SU-DHL-6 (cell line): ENCODE results near the gene CLIP2.

ENCODE experiments used
- H2AFZ ChIP-seq: fragments of 200-600 bp; sonication (generic); 2 replicates; pipeline ENCODE4 v1.6.1; 2014; ENCODE audit warnings: low read depth, mild to moderate bottlenecking, moderate library complexity, mixed read lengths, antibody characterized with exemption, low read length; ENCODE audit not compliant: severe bottlenecking
- H3F3A ChIP-seq: fragments of 200-600 bp; shearing (Covaris generic); 2 replicates; pipeline ENCODE4 v1.6.0; 2016; ENCODE audit warnings: antibody characterized with exemption, mild to moderate bottlenecking; ENCODE audit not compliant: insufficient read depth
- H3K27ac ChIP-seq: fragments of 200-600 bp; sonication (generic); 2 replicates; pipeline ENCODE4 v1.5.1; 2016; ENCODE audit warnings: low read depth, mild to moderate bottlenecking, low read length, moderate library complexity, mixed read lengths
- H3K27me3 ChIP-seq: fragments of 200-600 bp; sonication (generic), shearing (Covaris generic); 2 replicates; pipeline ENCODE4 v1.6.0; 2014; ENCODE audit warnings: mild to moderate bottlenecking, low read length
- H3K36me3 ChIP-seq: fragments of 200-600 bp; sonication (generic); 2 replicates; pipeline ENCODE4 v1.6.1; 2014; ENCODE audit warnings: mild to moderate bottlenecking, low read length, mixed read lengths
- H3K4me2 ChIP-seq: fragments of 300-600, 200-600 bp; shearing (Covaris generic), sonication (generic); 2 replicates; pipeline ENCODE4 v1.6.0; 2014; ENCODE audit warnings: low read length, low read depth, mild to moderate bottlenecking; ENCODE audit not compliant: poor library complexity, severe bottlenecking
- H3K4me3 ChIP-seq: fragments of 200-600 bp; sonication (generic); 2 replicates; pipeline ENCODE4 v1.5.1; 2014; ENCODE audit warnings: antibody characterized with exemption, low read length, mild to moderate bottlenecking, mixed read lengths; ENCODE audit not compliant: insufficient read depth, poor library complexity, severe bottlenecking
- H3K79me2 ChIP-seq: fragments of 200-600 bp; sonication (generic); 2 replicates; pipeline ENCODE4 v1.6.1; 2014; ENCODE audit warnings: mild to moderate bottlenecking, low read length, moderate library complexity; ENCODE audit not compliant: insufficient read depth
- H3K9ac ChIP-seq: fragments of 200-600 bp; sonication (generic); 2 replicates; pipeline ENCODE4 v1.7.0; 2014; ENCODE audit warnings: mild to moderate bottlenecking, low read length
- H3K9me2 ChIP-seq: fragments of 200-600 bp; sonication (generic); replicated peaks from 2 replicates; pipeline ENCODE4 v1.6.1; 2014; ENCODE audit warnings: low read length; ENCODE audit not compliant: insufficient read depth
- H3K9me3 ChIP-seq: fragments of 200-600 bp; sonication (generic); 2 replicates; pipeline ENCODE4 v1.6.1; 2014; ENCODE audit warnings: low read length, mixed read lengths; ENCODE audit not compliant: insufficient read depth
- H4K20me1 ChIP-seq: fragments of 200-600 bp; sonication (generic); 2 replicates; pipeline ENCODE4 v1.6.1; 2014; ENCODE audit warnings: low read depth, mild to moderate bottlenecking, antibody characterized with exemption, low read length, moderate library complexity, mixed read lengths
- EZH2phosphoT487 ChIP-seq: fragments of 200-600 bp; sonication (generic), shearing (Covaris generic); conservative IDR thresholded peaks from 2 replicates; pipeline ENCODE4 v1.6.1; 2018; ENCODE audit warnings: mild to moderate bottlenecking, antibody characterized with exemption, low read length, moderate library complexity, mixed read lengths
- TF ChIP-seq, protein P1 (sequence below): fragments of 200-600 bp; sonication (generic); IDR thresholded peaks from one replicate; pipeline ENCODE4 v1.5.1; 2017; ENCODE audit warnings: antibody characterized with exemption, mild to moderate bottlenecking, low read length, moderate library complexity; ENCODE audit not compliant: insufficient read depth, poor library complexity, severe bottlenecking

CLIP2 gene

DNA sequence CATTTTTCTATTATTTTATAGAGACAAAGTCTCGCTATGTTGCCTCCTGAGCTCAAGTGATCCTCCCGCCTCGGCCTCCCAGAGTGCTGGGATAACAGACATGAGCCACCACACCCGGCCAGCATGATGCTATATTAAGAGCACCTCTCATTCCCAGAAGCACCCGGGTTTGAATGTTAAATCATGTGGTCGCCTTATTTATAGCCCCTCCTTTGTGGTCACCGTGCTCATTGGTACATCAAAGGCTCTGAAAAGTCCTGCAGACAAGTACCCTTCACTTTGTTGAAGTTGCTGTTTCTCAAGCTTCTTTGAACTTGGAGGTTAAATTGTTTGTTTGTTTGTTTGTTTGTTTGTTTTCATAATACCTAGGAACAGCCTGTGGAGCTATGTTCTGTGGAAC lies 40.0 kb downstream of the CLIP2 start:
- Histone ChIP-seq H3K27me3 (no peaks in the 10 kb centered on the region), H3K36me3 (no peaks in the 10 kb centered on the region), H4K20me1 (no peaks in the 10 kb centered on the region), H3K27ac (no peak overlapping the region), H3K4me2 (no peak overlapping the region), H3K9me3 (no peaks in the 10 kb centered on the region), H3F3A (no peaks in the 10 kb centered on the region), H2AFZ (no peak overlapping the region), H3K9ac (no peak overlapping the region), H3K9me2 (no peaks in the 10 kb centered on the region), H3K4me3 (no peak overlapping the region), H3K79me2 (no peaks in the 10 kb centered on the region)
- TF ChIP-seq, protein P1, sequence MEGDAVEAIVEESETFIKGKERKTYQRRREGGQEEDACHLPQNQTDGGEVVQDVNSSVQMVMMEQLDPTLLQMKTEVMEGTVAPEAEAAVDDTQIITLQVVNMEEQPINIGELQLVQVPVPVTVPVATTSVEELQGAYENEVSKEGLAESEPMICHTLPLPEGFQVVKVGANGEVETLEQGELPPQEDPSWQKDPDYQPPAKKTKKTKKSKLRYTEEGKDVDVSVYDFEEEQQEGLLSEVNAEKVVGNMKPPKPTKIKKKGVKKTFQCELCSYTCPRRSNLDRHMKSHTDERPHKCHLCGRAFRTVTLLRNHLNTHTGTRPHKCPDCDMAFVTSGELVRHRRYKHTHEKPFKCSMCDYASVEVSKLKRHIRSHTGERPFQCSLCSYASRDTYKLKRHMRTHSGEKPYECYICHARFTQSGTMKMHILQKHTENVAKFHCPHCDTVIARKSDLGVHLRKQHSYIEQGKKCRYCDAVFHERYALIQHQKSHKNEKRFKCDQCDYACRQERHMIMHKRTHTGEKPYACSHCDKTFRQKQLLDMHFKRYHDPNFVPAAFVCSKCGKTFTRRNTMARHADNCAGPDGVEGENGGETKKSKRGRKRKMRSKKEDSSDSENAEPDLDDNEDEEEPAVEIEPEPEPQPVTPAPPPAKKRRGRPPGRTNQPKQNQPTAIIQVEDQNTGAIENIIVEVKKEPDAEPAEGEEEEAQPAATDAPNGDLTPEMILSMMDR = no peak
- TF ChIP-seq EZH2phosphoT487 = no peak

DNA sequence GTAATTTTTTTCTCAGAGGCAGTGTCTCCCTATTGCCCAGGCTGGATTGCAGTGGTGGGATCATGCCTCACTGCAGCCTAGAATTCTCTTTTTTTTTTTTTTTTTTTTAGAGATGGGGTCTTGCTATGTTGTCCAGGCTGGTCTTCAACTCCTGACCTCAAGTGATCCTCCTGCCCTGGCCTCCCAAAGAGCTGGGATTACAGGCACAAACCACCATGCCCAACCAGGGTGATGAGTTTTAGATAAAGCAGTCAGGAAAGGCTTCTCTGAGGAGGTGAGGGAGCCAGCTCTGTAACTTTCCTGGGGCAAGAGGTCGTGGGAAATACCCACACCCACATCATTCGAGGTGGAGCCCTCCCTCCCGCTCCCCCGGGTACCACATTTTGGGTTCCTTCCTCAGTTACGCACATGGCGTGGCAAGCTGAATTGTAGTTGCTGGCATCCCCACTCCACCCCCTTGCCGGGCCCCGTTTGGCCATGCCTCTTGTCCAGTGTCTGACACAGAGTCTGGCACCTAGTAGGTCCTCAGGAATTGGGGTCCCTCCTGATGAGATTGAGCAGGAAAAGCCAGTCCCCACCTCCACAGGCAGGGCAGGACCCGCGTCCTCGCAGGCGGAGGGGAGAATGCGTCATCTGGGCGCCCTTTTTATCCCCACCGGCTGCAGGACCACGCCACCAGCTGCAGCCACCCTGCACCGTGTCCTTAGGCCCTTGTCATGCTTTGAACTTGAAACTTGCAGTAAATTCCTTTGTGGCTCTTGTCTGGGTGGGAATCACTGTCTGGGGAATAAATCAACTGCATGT lies 43.4 kb downstream of the CLIP2 start:
- Histone ChIP-seq H4K20me1 (no peaks in the 10 kb centered on the region), H3K4me3 (no peak overlapping the region), H3K9ac (no peak overlapping the region), H3K27ac (no peak overlapping the region), H3K9me2 (no peaks in the 10 kb centered on the region), H3F3A (no peaks in the 10 kb centered on the region), H3K9me3 (no peaks in the 10 kb centered on the region), H3K4me2 (no peak overlapping the region), H3K27me3 (no peaks in the 10 kb centered on the region), H3K79me2 (no peaks in the 10 kb centered on the region), H2AFZ (no peak overlapping the region), H3K36me3 (no peaks in the 10 kb centered on the region)
- TF ChIP-seq, protein P1 = no peak
- no peak for TF ChIP-seq EZH2phosphoT487

DNA sequence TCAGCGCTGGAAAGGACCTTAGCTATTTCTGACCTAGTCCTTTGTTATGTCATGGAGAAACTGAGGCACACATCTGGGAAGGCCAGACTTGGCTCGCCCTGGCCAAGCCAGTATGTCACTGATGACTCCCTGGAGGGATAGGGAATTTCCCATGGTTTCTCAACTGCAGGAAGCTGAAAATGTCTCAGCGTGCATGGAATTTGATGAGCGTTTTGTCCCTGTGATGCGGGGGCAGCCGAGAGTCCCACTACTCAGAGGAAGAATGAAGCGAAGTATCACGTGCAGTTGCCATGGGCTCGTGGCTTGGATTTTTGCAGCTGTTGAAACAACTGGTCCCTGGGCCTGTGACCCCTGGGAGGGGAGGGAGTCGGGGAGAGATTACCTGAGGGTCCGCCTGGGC lies 44.8 kb downstream of the CLIP2 start:
- no peak overlapping the region for H3K4me3 ChIP-seq
- H3K27me3 ChIP-seq = no peaks in the 10 kb centered on the region
- TF ChIP-seq, protein P1 = no peak
- TF ChIP-seq EZH2phosphoT487 = no peak
- no peak overlapping the region for H3K4me2 ChIP-seq
- no peaks in the 10 kb centered on the region for H3K9me3 ChIP-seq
- H3K36me3 ChIP-seq = no peaks in the 10 kb centered on the region
- H2AFZ ChIP-seq = no peak overlapping the region
- H3K9ac ChIP-seq = no peak overlapping the region
- no peaks in the 10 kb centered on the region for H3K79me2 ChIP-seq
- H4K20me1 ChIP-seq = no peaks in the 10 kb centered on the region
- no peaks in the 10 kb centered on the region for H3K9me2 ChIP-seq
- no peaks in the 10 kb centered on the region for H3F3A ChIP-seq
- no peak overlapping the region for H3K27ac ChIP-seq
